IMR-90 (cell line): ENCODE data around the gene PRPF4. TPM values are rescaled to one million over a fixed set of nuclear protein-coding genes. Genes with fewer than 3 reads are reported as not detected.

Experiments used
- ATAC-seq: fragments of 200-7000 bp; cut with Tn5 transposase; 2 replicates; pipeline ENCODE4 v1.9.1; 2020; ENCODE audit warnings: low read depth, mild to moderate bottlenecking, moderate library complexity
- BruUV-seq: library from RNA; stranded (reverse); fragments of 400-500 nt; replicated peaks from 2 replicates; lab custom pipeline; 2021; lab: Mats Ljungman, UMichigan
- CTCF ChIA-PET: fragments of 300-600 bp; formaldehyde crosslinking; extraction: SDS; loops from one replicate; lab custom pipeline; 2021; ENCODE audit warnings: antibody characterized with exemption; lab: Yijun Ruan, JAX
- POLR2A ChIA-PET: fragments of 300-600 bp; sonication (Branson Sonifier 250); formaldehyde crosslinking; loops from one replicate; lab custom pipeline; 2022; ENCODE audit warnings: antibody characterized with exemption; ENCODE audit not compliant: unreplicated experiment; lab: Charles Lee
- DNase-seq: peaks from one replicate; pipeline ENCODE4 v3.0.0; 2013
- H2AFZ ChIP-seq: replicated peaks from 2 replicates; pipeline ENCODE3; 2013; ENCODE audit warnings: low read length, mild to moderate bottlenecking; ENCODE audit not compliant: poor library complexity
- H2AK5ac ChIP-seq: 2 replicates; pipeline ENCODE4 v1.6.1; 2013; ENCODE audit warnings: low read depth, low read length, inconsistent platforms
- H2AK9ac ChIP-seq: replicated peaks from 2 replicates; pipeline ENCODE3; 2013; ENCODE audit warnings: mild to moderate bottlenecking, low read depth, low read length, moderate library complexity; ENCODE audit not compliant: poor library complexity
- H2BK120ac ChIP-seq: 2 replicates; pipeline ENCODE4 v1.6.1; 2013; ENCODE audit warnings: low read depth, low read length, inconsistent platforms
- H2BK15ac ChIP-seq: 3 replicates; pipeline ENCODE4 v1.6.1; 2013; ENCODE audit warnings: low read depth, low read length, inconsistent platforms
- H2BK20ac ChIP-seq: 2 replicates; pipeline ENCODE4 v1.6.1; 2013; ENCODE audit warnings: low read depth, mild to moderate bottlenecking, inconsistent platforms, low read length, moderate library complexity
- H2BK5ac ChIP-seq: 2 replicates; pipeline ENCODE4 v1.6.1; 2013; ENCODE audit warnings: mild to moderate bottlenecking, low read depth, low read length, inconsistent platforms; ENCODE audit not compliant: poor library complexity, severe bottlenecking
- H3K14ac ChIP-seq: replicated peaks from 2 replicates; pipeline ENCODE4 v1.6.1; 2013; ENCODE audit warnings: low read depth, low read length, inconsistent platforms
- H3K18ac ChIP-seq: 2 replicates; pipeline ENCODE4 v1.6.1; 2013; ENCODE audit warnings: low read depth, low read length, control low read depth
- H3K23ac ChIP-seq: 2 replicates; pipeline ENCODE4 v1.6.1; 2013; ENCODE audit warnings: low read depth, low read length, inconsistent platforms
- H3K27ac ChIP-seq: 2 replicates; pipeline ENCODE4 v1.5.1; 2013; ENCODE audit warnings: mild to moderate bottlenecking, control low read depth, low read length; ENCODE audit not compliant: insufficient read depth
- H3K27me3 ChIP-seq: 2 replicates; pipeline ENCODE4 v1.6.1; 2013; ENCODE audit warnings: low read length; ENCODE audit not compliant: control insufficient read depth, insufficient read depth
- H3K36me3 ChIP-seq: 2 replicates; pipeline ENCODE4 v1.6.1; 2013; ENCODE audit warnings: low read length, mixed read lengths; ENCODE audit not compliant: control insufficient read depth, insufficient read depth
- H3K4ac ChIP-seq: 2 replicates; pipeline ENCODE4 v1.6.1; 2013; ENCODE audit warnings: low read depth, low read length, inconsistent platforms
- H3K4me1 ChIP-seq: 2 replicates; pipeline ENCODE4 v1.6.1; 2013; ENCODE audit warnings: low read length, mixed read lengths; ENCODE audit not compliant: control insufficient read depth, insufficient read depth
- H3K4me2 ChIP-seq: 2 replicates; pipeline ENCODE4 v1.6.1; 2013; ENCODE audit warnings: low read depth, mild to moderate bottlenecking, control low read depth, low read length, moderate library complexity
- H3K4me3 ChIP-seq: 2 replicates; pipeline ENCODE4 v1.5.1; 2013; ENCODE audit warnings: low read depth, mild to moderate bottlenecking, control low read depth, low read length, moderate library complexity; ENCODE audit not compliant: insufficient read depth
- H3K56ac ChIP-seq: 2 replicates; pipeline ENCODE4 v1.6.1; 2013; ENCODE audit warnings: low read length, inconsistent platforms; ENCODE audit not compliant: insufficient read depth; ENCODE audit errors: extremely low read depth
- H3K79me1 ChIP-seq, 2 experiments: 2 replicates each; pipeline ENCODE4 v1.6.1; 2013; ENCODE audit warnings: low read length in 2 of 2, inconsistent platforms in 1 of 2, low read depth in 1 of 2
- H3K9ac ChIP-seq: 2 replicates; pipeline ENCODE4 v1.6.1; 2013; ENCODE audit warnings: low read depth, low read length, control low read depth
- H3K9me1 ChIP-seq: 2 replicates; pipeline ENCODE4 v1.6.1; 2013; ENCODE audit warnings: low read length, inconsistent platforms; ENCODE audit not compliant: insufficient read depth
- H3K9me3 ChIP-seq: 2 replicates; pipeline ENCODE4 v1.6.1; 2013; ENCODE audit warnings: low read length; ENCODE audit not compliant: control insufficient read depth, insufficient read depth
- H4K20me1 ChIP-seq: 2 replicates; pipeline ENCODE4 v1.6.1; 2013; ENCODE audit warnings: low read length, inconsistent platforms; ENCODE audit not compliant: insufficient read depth
- H4K5ac ChIP-seq: 2 replicates; pipeline ENCODE4 v1.6.1; 2013; ENCODE audit warnings: mild to moderate bottlenecking, low read depth, low read length, control low read depth
- H4K8ac ChIP-seq, 2 experiments: 2 replicates each; pipeline ENCODE4 v1.6.1; 2013; ENCODE audit warnings: low read depth in 2 of 2, low read length in 2 of 2, control low read depth in 1 of 2, inconsistent platforms in 1 of 2
- H4K91ac ChIP-seq: 2 replicates; pipeline ENCODE4 v1.6.1; 2013; ENCODE audit warnings: low read depth, low read length, inconsistent platforms; ENCODE audit not compliant: insufficient read depth
- BHLHE40 ChIP-seq: fragments of 150-350 bp; IDR thresholded peaks from 2 replicates; pipeline ENCODE4 v1.6.1; 2016; ENCODE audit warnings: mild to moderate bottlenecking, low read depth, low read length
- CEBPB ChIP-seq: IDR thresholded peaks from 2 replicates; pipeline ENCODE4 v1.6.1; 2012; ENCODE audit warnings: low read depth, low read length, improper control_type of control experiment
- CHD1 ChIP-seq: IDR thresholded peaks from 2 replicates; pipeline ENCODE4 v1.6.1; 2012; ENCODE audit warnings: low read depth, low read length, improper control_type of control experiment
- FOS ChIP-seq: fragments of 150-350 bp; IDR thresholded peaks from 2 replicates; pipeline ENCODE4 v1.6.1; 2016; ENCODE audit warnings: low read depth, low read length
- MAZ ChIP-seq: IDR thresholded peaks from 2 replicates; pipeline ENCODE4 v1.6.1; 2012; ENCODE audit warnings: low read depth, mild to moderate bottlenecking, low read length, improper control_type of control experiment, moderate library complexity, borderline replicate concordance
- RAD21 ChIP-seq: IDR thresholded peaks from 2 replicates; pipeline ENCODE4 v1.6.1; 2012; ENCODE audit warnings: low read length, improper control_type of control experiment
- RFX5 ChIP-seq: IDR thresholded peaks from 2 replicates; pipeline ENCODE4 v1.8.0; 2012; ENCODE audit warnings: low read depth, mild to moderate bottlenecking, low read length, moderate library complexity
- SMC3 ChIP-seq: fragments of 150-350 bp; IDR thresholded peaks from 2 replicates; pipeline ENCODE4 v1.6.1; 2016; ENCODE audit warnings: low read depth, mild to moderate bottlenecking, antibody characterized with exemption, low read length, moderate library complexity
- WGBS, 2 experiments: methylation state at CpG; one replicate each; pipeline versions ENCODE4 v1.1.5 to v1.1.7; 2013; ENCODE audit warnings: missing lambda C conversion rate in 2 of 2; ENCODE audit not compliant: insufficient read length in 1 of 2; ENCODE audit errors: extremely low coverage in 2 of 2; 5-methylcytosine and 5-hydroxymethylcytosine counted together
- dilution Hi-C: fragments of 300-500 bp; cut with HindIII; formaldehyde crosslinking; loops from one replicate; pipeline ENCODE4 v1.14.3; 2018; ENCODE audit warnings: low sequenced_read_pairs; ENCODE audit not compliant: unreplicated experiment
- in situ Hi-C: fragments of 300-500 bp; cut with MboI; formaldehyde crosslinking; loops from 3 replicates; pipeline ENCODE4 v1.14.3; 2019; ENCODE audit warnings: low sequenced_read_pairs, inconsistent platforms, mixed read lengths
- intact Hi-C: fragments of 100-400 bp; cut with micrococcal nuclease; formaldehyde crosslinking; loops from 2 replicates; pipeline ENCODE4 v1.10.0; 2022
- polyA plus RNA-seq, 3 experiments: library from polyadenylated mRNA; depleted of rRNA; stranded (reverse); fragments of >200 nt; gene quantifications; 2 replicates each; pipeline ENCODE4 v1.2.3, GENCODE V29; 2012; ENCODE audit warnings: low replicate concordance in 1 of 3
- total RNA-seq: library from RNA; depleted of rRNA; stranded (reverse); fragments of >200 nt; gene quantifications from 2 replicates; pipeline ENCODE4 v1.2.3, GENCODE V29; 2012
- TF ChIP-seq, protein P1 (sequence below): fragments of 150-350 bp; IDR thresholded peaks from 2 replicates; pipeline ENCODE4 v1.6.1; 2016; ENCODE audit warnings: low read depth, mild to moderate bottlenecking, low read length, moderate library complexity, borderline replicate concordance
- TF ChIP-seq, protein P2 (sequence below): conservative IDR thresholded peaks from 2 replicates; pipeline ENCODE4 v1.5.1; 2012; ENCODE audit warnings: mild to moderate bottlenecking, low read depth, low read length, improper control_type of control experiment

The PRPF4 gene
- total and polyA plus RNA-seq, 2 of the 4 experiments (the other 2 are of a cell fraction) = 21.4 to 38.0 TPM

DNA sequence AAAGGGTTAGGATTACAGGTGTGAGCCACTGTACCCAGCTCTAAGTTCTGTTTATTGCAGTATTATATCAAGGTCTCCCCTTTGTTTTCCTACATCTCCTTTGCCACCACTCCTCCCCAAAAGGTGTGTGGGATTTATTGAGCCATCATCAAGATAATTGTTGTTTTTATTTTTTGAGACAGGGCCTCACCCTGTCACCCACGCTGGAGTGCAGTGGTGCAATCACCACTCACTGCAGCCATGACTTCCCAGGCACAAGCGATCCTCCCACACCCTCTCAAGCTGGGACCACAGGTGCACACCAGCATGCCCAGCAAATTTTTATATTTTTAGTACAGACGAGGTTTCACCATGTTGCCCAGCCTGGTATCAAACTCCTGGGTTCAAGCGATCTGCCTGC is 29.6 kb upstream of the PRPF4 start:
- no peak for ATAC-seq
- POLR2A ChIA-PET = no interaction called here
- Histone ChIP-seq H4K20me1 (peaks cover 16% of the 10 kb centered on the region), H4K5ac (no peak overlapping the region), H2BK5ac (no peak overlapping the region), H3K4ac (no peak overlapping the region), H3K4me2 (no peak overlapping the region), H3K9me1 (no peaks in the 10 kb centered on the region), H3K27me3 (no peaks in the 10 kb centered on the region), H3K27ac (no peak overlapping the region), H2AK5ac (no peak overlapping the region), H3K4me3 (no peak overlapping the region), H3K56ac (no peak overlapping the region), H2AK9ac (no peak overlapping the region), H3K4me1 (no peaks in the 10 kb centered on the region), H4K8ac (no peak overlapping the region), H3K18ac (no peak overlapping the region), H3K9ac (no peak overlapping the region), H2BK20ac (no peak overlapping the region), H2BK15ac (no peak overlapping the region), H2AFZ (no peak overlapping the region), H4K91ac (no peak overlapping the region), H3K23ac (no peak overlapping the region), H3K9me3 (peaks cover 2% of the 10 kb centered on the region; the same call in 1 of the 2 replicates), H3K36me3 (no peaks in the 10 kb centered on the region), H3K79me1 (peaks cover 23 to 41% of the 10 kb centered on the region in 2 experiments), H3K14ac (no peak overlapping the region), H2BK120ac (no peak overlapping the region)
- in situ Hi-C loops = no loop called here
- TF ChIP-seq CEBPB = no peak
- no peak for TF ChIP-seq MAZ
- TF ChIP-seq RAD21 = no peak
- no peak for TF ChIP-seq SMC3
- TF ChIP-seq, protein P1, sequence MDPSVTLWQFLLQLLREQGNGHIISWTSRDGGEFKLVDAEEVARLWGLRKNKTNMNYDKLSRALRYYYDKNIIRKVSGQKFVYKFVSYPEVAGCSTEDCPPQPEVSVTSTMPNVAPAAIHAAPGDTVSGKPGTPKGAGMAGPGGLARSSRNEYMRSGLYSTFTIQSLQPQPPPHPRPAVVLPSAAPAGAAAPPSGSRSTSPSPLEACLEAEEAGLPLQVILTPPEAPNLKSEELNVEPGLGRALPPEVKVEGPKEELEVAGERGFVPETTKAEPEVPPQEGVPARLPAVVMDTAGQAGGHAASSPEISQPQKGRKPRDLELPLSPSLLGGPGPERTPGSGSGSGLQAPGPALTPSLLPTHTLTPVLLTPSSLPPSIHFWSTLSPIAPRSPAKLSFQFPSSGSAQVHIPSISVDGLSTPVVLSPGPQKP = no peak
- no peak for TF ChIP-seq CHD1
- TF ChIP-seq BHLHE40 = no peak
- TF ChIP-seq FOS = no peak
- no peak for TF ChIP-seq RFX5
- TF ChIP-seq, protein P2, sequence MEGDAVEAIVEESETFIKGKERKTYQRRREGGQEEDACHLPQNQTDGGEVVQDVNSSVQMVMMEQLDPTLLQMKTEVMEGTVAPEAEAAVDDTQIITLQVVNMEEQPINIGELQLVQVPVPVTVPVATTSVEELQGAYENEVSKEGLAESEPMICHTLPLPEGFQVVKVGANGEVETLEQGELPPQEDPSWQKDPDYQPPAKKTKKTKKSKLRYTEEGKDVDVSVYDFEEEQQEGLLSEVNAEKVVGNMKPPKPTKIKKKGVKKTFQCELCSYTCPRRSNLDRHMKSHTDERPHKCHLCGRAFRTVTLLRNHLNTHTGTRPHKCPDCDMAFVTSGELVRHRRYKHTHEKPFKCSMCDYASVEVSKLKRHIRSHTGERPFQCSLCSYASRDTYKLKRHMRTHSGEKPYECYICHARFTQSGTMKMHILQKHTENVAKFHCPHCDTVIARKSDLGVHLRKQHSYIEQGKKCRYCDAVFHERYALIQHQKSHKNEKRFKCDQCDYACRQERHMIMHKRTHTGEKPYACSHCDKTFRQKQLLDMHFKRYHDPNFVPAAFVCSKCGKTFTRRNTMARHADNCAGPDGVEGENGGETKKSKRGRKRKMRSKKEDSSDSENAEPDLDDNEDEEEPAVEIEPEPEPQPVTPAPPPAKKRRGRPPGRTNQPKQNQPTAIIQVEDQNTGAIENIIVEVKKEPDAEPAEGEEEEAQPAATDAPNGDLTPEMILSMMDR = no peak
- dilution Hi-C loops = no loop called here
- 100% methylated on average over 2 of the region's 4 CpGs; no CpG with 5 or more reads in 1 of the 2 experiments for WGBS, 2 experiments
- CTCF ChIA-PET = no interaction called here
- intact Hi-C loops = no loop called here
- BruUV-seq = no TSS peak
- DNase-seq = no peak
